Epithelial cell of proximal tubule (primary cell): Measurements from ENCODE around the gene SHOC2. TPM values are rescaled to one million over a fixed set of nuclear protein-coding genes. Genes with fewer than 3 reads are reported as not detected.

Experiments used
- DNase-seq: peaks from one replicate; pipeline ENCODE4 v3.0.0-alpha.2; 2011; ENCODE audit warnings: low read depth
- H3K4me3 ChIP-seq: 2 replicates; pipeline ENCODE4 v1.5.1; 2011; ENCODE audit warnings: low read depth, mild to moderate bottlenecking, low read length
- CTCF ChIP-seq: conservative IDR thresholded peaks from 2 replicates; pipeline ENCODE4 v1.5.1; 2012; ENCODE audit warnings: low read depth, mild to moderate bottlenecking, low read length
- total RNA-seq: library from RNA; depleted of rRNA; stranded (reverse); fragments of >200 nt; gene quantifications from 2 replicates; pipeline ENCODE4 v1.2.3, GENCODE V29; 2015

Gene SHOC2
- total RNA-seq, 1 donor from 2014 or later, result 14.1 TPM

- no peak for DNase-seq
Observed at GRCh38 chr10:110916554-110917346, 2.7 kb upstream of the SHOC2 start.

GRCh38 chr10:110918269-110918642 lies 1.1 kb upstream of the SHOC2 start:
- H3K4me3 ChIP-seq, result peak overlapping the region; percentile 69
- TF ChIP-seq CTCF, result no peak
- DNase-seq, result no peak

More at GRCh38 chr10:110916554-110917346, 2.7 kb upstream of the SHOC2 start:
- no peak for TF ChIP-seq CTCF
- H3K4me3 ChIP-seq, result no peak overlapping the region

GRCh38 chr10:110918643-110919348 lies 608 bp upstream of the SHOC2 start, which contains the start of gene BBIP1:
Gene BBIP1, minus strand, starts transcription at chr10:110919180. Its CDS starts 1,023 bp downstream, at chr10:110918157.
- TF ChIP-seq CTCF, result no peak
- DNase-seq, result peak; percentile 98
- peak within 1 kb of the TSS; percentile 90 for H3K4me3 ChIP-seq

- TF ChIP-seq CTCF, result no peak
- DNase-seq, result no peak
- H3K4me3 ChIP-seq, result peak overlapping the region; percentile 90
Observed at GRCh38 chr10:110919971-110920881, 822 bp downstream of the SHOC2 start.

- DNase-seq, result no peak
- peak; percentile 6 for TF ChIP-seq CTCF
- peak overlapping the region; percentile 14 for H3K4me3 ChIP-seq
Observed at GRCh38 chr10:110923856-110924493, 4.6 kb downstream of the SHOC2 start.

- no peak for DNase-seq
- no peak for TF ChIP-seq CTCF
- no peak overlapping the region for H3K4me3 ChIP-seq
Observed at GRCh38 chr10:110927461-110927860, 8.1 kb downstream of the SHOC2 start.
